Keratinocyte (primary cell): ENCODE data around the gene AOAH.

ENCODE experiments used
- EZH2 ChIP-seq: IDR thresholded peaks from one replicate; pipeline ENCODE4 v1.6.1; 2012; ENCODE audit warnings: inconsistent platforms, mild to moderate bottlenecking, low read length, moderate library complexity
- TF ChIP-seq, protein P1 (sequence below), 3 experiments: IDR thresholded peaks in 1 of 3; conservative IDR thresholded peaks in 1 of 3; optimal IDR thresholded peaks in 1 of 3; 2 replicates in 2 of 3; 3 replicates in 1 of 3; pipeline versions ENCODE3 to v1.5.1; 2011; ENCODE audit warnings: low read length in 3 of 3, mild to moderate bottlenecking in 3 of 3, moderate library complexity in 2 of 3, control low read depth in 1 of 3, inconsistent platforms in 1 of 3; ENCODE audit not compliant: insufficient read depth in 2 of 3; ENCODE audit errors: extremely low read depth in 1 of 3

DNA sequence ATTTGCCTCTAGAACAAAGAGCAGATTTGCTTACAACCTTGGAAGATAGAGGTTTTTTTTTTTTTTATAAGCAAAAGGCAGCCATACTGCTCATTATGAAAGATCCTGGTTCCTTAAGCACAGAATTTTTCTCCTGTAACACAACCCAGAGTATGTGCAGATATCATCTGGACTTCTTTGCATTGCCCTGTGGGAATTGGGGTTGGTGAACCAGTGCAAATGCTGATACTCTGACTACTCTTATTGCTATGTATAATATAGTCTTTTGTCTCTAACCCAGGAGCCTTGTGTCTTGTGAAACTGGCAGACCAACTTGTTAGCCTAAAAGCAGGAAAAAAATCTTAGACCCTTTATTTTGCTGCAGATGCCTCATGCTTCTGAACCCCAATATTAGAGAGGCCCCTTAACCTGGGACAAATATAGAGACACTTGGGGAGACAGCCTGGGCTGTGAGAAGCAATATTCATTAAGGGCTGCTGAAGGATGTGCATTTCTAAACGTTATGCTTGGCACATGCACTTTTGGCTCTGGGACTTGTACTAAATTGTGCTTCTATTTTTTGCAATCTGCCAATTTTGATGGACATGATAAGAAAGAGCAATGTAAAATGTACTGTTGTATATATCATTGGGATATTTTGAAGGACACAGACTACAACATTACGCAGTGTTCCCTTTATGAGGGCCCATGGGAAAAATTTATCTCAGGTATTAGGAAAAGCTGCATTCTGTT is 255.8 kb downstream of the AOAH start:
- TF ChIP-seq, protein P1, sequence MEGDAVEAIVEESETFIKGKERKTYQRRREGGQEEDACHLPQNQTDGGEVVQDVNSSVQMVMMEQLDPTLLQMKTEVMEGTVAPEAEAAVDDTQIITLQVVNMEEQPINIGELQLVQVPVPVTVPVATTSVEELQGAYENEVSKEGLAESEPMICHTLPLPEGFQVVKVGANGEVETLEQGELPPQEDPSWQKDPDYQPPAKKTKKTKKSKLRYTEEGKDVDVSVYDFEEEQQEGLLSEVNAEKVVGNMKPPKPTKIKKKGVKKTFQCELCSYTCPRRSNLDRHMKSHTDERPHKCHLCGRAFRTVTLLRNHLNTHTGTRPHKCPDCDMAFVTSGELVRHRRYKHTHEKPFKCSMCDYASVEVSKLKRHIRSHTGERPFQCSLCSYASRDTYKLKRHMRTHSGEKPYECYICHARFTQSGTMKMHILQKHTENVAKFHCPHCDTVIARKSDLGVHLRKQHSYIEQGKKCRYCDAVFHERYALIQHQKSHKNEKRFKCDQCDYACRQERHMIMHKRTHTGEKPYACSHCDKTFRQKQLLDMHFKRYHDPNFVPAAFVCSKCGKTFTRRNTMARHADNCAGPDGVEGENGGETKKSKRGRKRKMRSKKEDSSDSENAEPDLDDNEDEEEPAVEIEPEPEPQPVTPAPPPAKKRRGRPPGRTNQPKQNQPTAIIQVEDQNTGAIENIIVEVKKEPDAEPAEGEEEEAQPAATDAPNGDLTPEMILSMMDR (optimal IDR thresholded peaks at IDR 0.05 in 1 of 3, IDR thresholded peaks at IDR 0.05 in 1 of 3, conservative IDR thresholded peaks at IDR 0.05 in 1 of 3; ENCODE audit: extremely low read depth in 1 of 3, insufficient read depth in 2 of 3, low read length in 3 of 3): no peak
- TF ChIP-seq EZH2: no peak
